GM21360 (cell line): ENCODE measurements around the gene IFNG.
"Not testable (repeated sequence)": the region's sequence is repeated elsewhere in the genome, so short reads cannot be mapped to it uniquely, and the experiment has no call there.

Experiments
- ATAC-seq: cut with Tn5 transposase; IDR thresholded peaks from one replicate; pipeline ENCODE4 v1.9.1; 2021; ENCODE audit warnings: mild to moderate bottlenecking, moderate library complexity; ENCODE audit not compliant: unreplicated experiment

Gene IFNG

GRCh38 chr12:68159681-68160304 lies at the start of gene IFNG:
TSS of gene IFNG (minus strand) at chr12:68159740. CDS start at chr12:68159615, 125 bp downstream.
- no peak for ATAC-seq

GRCh38 chr12:68209048-68209728 lies 49.6 kb upstream of the IFNG start:
- not testable (repeated sequence) for ATAC-seq

GRCh38 chr12:68207276-68207675 lies 47.7 kb upstream of the IFNG start:
- no peak for ATAC-seq

GRCh38 chr12:68206446-68206845 lies 46.9 kb upstream of the IFNG start:
- ATAC-seq, result no peak

- ATAC-seq, result no peak
These were observed 43.9 kb upstream of the IFNG start for GRCh38 chr12:68203460-68203875.

- ATAC-seq, result no peak
These were observed 41.3 kb upstream of the IFNG start for GRCh38 chr12:68200854-68201253.

GRCh38 chr12:68199127-68199526 lies 39.6 kb upstream of the IFNG start:
- ATAC-seq, result no peak

GRCh38 chr12:68198507-68199086 lies 39.1 kb upstream of the IFNG start:
- no peak for ATAC-seq

- no peak for ATAC-seq
These were observed 30.8 kb upstream of the IFNG start for GRCh38 chr12:68190301-68190700.

GRCh38 chr12:68189821-68190242 lies 30.3 kb upstream of the IFNG start:
- ATAC-seq, result no peak

- no peak for ATAC-seq
These were observed 26.1 kb upstream of the IFNG start for GRCh38 chr12:68185598-68185997.

GRCh38 chr12:68180792-68181744 lies 21.5 kb upstream of the IFNG start:
- no peak for ATAC-seq

GRCh38 chr12:68178774-68179439 lies 19.4 kb upstream of the IFNG start:
- ATAC-seq, result no peak

- ATAC-seq, result no peak
These were observed 18.6 kb upstream of the IFNG start for GRCh38 chr12:68178184-68178583.

GRCh38 chr12:68177562-68177961 lies 18.0 kb upstream of the IFNG start:
- ATAC-seq, result no peak

GRCh38 chr12:68176257-68176656 lies 16.7 kb upstream of the IFNG start:
- no peak for ATAC-seq

GRCh38 chr12:68175557-68176061 lies 16.1 kb upstream of the IFNG start:
- ATAC-seq, result peak; percentile 89

GRCh38 chr12:68174761-68175160 lies 15.2 kb upstream of the IFNG start:
- ATAC-seq, result not testable (repeated sequence)

- no peak for ATAC-seq
These were observed 14.3 kb upstream of the IFNG start for GRCh38 chr12:68173792-68174191.

GRCh38 chr12:68170726-68171125 lies 11.2 kb upstream of the IFNG start:
- ATAC-seq, result no peak
